MV-4-11 (cell line): Measurements from ENCODE around the gene ATP2C1.
"Not testable (repeated sequence)": the region's sequence is repeated elsewhere in the genome, so short reads cannot be mapped to it uniquely, and the experiment has no call there.

Experiments used
- DNase-seq: peaks from one replicate; lab custom pipeline; 2025; lab: John Stamatoyannopoulos, UW

Gene ATP2C1

DNA sequence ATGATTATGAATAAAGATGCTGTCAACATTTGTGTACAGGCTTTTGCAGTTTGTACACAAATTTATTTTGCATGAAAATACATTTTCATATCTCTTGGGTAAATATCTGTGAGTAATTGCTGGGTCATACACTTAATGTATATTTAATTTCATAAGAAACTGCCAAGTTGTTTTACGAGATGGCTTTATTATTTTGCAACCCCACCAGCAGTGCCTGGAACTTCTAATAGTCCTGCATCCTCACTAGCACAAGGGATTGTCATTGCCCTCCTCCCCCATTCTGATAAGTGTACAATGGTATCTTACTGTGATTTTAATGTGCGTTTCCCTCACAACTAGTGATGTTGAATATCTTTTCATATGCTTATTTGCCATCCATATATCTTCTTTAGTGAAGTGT lies 87.6 kb downstream of the ATP2C1 start:
- no peak for DNase-seq

DNA sequence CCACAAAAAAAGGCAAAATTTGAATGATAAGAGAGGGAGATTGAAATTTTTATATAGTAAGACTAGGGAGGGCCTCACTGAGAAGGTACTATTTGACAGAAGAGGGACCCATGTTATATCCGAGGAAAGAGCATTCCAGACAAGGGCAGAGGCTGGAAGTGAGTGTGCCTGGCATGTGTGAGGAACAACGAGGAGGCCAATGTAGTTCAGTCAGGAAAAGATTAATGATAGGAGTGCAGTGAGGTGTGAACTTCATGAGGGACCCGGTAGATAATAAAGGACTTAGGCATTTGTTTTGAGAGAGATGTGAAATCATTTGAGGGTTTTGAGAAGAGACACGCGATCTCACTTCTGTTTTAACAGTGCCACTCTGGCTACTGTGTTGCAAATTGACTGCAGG lies 96.4 kb downstream of the ATP2C1 start:
- DNase-seq = peak; percentile 49

DNA sequence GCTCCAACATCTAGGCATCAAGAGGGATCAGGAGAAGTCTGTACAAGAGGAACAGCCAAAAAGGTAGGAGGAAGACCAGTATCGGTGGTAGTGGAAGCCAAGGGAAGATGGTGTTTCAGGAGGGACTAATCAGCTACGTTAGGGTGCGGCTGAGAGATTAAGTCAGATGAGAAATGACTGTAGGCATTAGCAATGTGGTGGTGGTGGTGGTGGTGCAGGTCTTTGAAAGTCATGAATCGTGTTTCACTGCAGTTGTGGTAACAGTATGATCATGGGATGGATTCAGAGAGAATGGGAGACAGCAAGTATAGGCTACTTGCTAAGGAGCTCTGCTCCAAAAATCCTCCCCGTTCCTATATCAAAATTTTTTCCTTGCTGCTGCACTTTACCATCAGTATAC lies 97.2 kb downstream of the ATP2C1 start:
- DNase-seq = no peak

DNA sequence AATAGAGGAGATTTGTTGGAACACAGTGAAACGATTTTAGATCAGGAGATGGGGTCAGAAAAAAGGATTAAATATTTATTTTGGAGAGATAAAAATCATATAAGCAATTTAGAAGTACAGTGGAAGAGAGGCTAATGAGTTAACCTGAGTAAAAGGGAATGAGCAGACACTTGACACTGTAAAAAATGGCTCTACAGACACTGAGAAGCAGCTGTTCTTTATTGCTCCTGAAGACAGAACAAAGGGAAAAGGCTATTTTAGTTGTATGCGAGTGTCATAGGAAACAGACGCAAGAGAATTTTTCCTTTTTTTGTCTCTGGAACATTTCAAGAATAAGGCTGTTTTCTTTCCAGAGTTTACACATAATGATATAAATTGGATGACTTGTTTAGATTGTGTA lies 98.5 kb downstream of the ATP2C1 start:
- no peak for DNase-seq

DNA sequence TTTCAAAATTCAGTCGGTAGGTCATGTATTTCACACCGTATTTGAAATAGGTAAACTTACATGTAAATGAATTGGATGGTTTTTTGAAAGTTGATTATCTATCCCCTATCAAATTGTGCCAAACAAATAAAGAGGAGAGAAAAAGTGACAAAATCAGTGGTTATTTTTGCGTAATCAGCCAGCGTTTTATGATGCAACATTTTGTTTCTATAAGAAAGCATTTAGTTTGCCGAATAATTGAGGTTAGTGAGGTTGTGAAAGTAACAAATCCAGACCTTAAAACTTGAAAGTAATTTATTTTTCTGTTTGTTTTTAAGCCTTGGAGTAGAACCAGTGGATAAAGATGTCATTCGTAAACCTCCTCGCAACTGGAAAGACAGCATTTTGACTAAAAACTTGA lies 103.4 kb downstream of the ATP2C1 start:
- peak; percentile 76 for DNase-seq

DNA sequence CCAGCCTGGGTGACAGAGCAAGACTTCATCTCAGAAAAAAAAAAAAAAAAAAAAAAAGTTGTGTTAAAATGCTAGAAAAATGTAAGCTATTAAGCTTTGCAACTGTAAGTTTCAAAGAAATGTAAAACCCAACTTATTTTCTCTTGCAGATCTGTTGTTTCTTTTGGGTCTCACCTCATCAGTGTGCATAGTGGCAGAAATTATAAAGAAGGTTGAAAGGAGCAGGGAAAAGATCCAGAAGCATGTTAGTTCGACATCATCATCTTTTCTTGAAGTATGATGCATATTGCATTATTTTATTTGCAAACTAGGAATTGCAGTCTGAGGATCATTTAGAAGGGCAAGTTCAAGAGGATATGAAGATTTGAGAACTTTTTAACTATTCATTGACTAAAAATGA lies 107.2 kb downstream of the ATP2C1 start:
- DNase-seq = no peak

DNA sequence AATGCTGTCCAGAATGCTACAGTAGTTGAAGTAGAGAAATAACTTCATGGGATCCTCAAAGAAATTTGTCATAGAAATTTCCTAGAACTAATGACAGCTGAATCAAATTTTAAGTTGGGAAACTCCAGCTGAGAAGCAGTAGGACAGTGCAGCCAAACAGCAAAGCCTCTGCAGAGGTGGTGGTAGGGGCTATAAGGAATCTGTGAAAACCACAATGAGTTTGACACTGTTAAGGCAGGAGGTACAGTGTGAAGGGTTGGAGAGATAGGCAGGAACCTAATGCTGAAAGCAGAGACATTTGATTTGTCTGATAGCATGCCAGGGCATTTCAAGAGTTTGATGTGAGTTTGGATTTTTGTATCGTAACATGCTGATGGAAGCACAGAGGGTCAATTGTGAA lies 110.7 kb downstream of the ATP2C1 start:
- no peak for DNase-seq

DNA sequence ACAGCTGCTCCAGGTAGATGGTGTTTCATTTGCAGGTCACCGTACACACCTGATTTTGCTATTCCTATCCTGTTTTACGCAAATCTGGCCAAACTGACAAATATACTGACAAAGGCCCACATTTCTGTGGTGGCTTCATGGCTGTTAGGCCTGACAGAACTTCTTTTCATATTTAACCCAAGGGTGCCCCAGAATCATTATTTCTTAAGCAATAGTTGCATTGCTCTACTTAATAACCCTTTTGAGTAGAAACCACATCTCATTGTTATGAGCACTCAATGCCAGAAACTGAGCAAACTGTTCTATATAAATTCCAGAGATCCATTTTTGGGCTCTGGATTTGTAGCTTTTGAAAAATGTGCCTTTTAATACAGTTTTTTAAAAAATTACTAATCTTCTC lies 113.4 kb downstream of the ATP2C1 start:
- no peak for DNase-seq

DNA sequence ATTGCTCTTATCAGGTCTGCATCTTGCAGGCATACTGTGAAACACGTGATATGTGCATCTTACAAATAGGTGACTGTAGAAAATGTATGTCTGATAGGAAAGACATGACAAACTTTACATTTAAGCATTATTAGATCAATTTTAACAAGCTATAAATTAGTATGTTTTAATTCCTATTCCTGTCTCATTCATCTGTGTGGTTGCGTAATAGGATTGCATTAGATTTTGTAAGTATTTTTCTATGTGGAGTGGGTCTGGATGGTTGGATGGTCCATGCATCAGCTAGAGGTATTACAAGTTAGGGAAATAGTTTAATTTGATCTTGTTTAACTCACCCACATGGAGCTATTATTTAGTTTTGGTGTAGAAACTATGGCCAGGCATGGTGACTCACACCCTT lies 113.9 kb downstream of the ATP2C1 start:
- DNase-seq = no peak

DNA sequence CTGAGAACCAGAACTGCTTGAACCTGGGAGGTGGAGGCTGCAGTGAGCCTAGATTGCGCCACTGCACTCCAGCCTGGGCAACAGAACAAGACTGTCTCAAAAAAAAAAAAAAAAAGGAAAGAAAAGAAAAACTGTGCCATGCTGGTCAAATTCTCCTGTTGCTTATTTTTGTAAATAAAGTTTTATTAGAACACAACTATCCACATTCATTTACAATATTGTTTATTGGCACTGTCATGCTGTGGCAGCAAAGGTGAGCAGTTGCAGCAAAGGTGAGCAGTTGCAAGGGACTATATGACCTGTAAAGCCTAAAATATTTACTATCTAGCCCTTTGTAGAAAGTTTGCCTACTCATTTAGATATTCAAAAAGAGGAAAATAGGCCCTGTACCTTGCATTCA lies 114.4 kb downstream of the ATP2C1 start:
- DNase-seq = no peak

DNA sequence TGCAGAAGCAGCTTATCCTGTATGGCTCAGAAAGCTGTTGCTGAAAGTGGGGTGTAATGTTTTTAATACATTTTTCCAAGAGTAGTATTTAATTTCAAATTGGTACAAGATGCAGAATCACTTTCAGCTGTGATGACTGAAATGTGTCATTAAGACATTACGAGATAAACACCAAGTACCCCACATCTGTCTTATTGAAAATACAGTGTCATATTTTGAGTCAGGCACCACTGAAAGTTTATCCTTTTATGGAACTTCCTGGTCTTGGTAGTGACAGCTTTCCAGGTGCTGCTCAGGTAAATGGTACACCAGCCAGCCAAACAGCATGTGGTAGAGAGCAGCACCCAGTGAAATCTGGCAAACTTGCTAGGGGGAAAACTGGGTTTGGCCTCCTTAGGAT lies 115.8 kb downstream of the ATP2C1 start:
- DNase-seq = no peak

DNA sequence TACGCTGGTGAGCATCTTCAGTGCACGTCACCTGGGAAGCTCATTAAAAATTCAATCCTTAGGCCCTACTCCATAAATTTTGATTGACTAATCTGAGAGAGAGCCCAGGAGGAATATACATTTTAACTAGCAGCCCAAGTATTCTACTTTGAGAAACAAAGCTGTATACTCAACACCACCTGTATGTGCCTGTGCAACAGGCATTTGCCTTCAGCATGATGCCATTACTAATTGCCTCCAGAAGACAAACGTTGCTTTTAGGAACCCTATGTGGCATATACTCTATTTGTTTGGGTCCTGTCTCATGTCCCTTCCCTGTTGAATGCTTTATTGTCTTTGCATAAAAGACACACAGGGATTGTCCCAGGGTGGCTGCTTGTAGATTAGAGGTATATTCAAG lies 125.1 kb downstream of the ATP2C1 start:
- DNase-seq = no peak

DNA sequence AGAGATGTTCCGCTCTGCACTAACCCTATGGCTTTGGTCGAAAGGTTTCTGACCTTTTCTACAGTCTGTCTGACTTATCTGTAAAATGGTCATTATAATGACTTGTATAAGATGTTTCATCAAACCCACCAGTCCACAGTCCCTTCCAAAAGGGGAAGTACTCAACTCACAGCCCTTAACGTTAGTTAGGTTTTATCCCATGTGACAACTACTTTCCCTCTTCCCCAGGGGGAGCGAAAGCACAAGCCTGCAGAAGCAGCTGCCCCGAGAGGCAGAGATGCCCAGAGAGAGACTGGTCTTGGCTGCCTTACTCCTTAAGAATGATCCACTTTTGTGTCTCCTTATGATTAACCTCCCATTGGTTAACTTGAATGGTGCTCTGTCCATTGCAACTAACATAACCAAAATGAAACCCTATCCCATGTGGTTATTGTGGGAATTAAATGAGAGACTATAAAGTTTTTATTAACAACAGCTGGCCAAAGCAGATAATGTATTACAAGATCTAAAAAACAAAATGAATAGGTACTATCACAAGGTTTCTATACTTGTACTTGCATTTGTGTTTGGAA lies 126.3 kb downstream of the ATP2C1 start:
- DNase-seq = peak; percentile 92

DNA sequence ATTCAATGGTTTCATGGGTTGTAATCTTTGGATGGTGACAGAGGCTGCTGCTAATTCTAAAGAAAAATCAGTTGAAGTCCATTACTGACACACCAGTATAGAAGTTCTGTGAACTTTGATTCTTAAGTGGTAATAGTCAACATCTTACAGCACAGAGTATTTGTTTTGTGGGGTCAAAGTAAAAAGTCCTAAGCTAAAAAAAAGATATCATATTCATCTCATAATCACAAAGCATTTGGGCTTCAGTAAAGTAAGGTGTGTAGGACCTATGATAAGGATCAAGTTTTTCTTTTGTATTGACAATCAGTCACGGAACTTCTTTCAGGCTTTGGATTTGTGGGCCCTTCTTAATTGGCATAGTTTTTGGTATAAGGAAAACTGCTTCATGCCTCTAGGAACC lies 131.7 kb downstream of the ATP2C1 start:
- DNase-seq = no peak

DNA sequence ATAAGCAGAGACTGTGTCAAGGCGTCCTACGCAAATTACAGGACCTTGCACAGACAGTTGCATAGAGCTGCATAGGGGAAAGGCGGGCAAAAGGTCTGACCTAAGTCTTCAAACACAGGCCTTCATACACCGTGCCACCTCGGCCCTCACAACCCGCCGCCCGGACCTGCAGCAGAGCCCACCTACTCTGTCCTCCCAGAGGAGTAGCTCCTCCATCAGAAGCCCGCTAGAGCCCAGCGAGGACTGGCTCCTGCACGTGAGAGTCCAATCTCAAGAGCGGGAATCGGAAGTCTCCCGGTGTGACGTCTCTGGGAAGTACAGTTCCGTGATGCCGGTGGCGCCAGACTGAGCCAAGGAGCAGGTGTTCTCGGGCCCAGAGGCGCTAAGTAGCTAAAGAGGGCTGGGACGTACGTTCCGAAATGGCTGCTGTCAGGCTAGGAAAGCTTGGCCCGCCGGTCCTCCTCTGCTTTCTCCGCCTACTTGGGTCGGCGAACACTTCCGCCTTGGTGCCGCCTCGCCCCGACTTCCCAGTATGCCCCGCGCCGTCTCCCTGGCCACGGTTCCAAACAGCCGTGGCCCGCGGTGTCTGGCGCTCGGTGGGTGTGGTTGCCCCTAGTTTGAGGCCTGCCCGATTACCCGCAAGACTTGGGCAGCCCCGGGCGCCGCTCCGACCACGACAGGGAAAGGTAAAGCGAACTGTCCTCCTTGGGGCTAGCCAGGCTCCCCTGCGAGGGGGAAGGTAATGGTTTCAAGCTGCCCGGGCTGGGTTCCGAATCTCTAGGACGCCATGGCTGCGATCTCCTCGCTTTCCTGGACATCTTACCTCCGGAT lies 132.7 kb downstream of the ATP2C1 start, which contains the start of the genes ASTE1 and NEK11:
ASTE1 (minus strand) TSS at position 505 of the 831 bp plus-strand sequence. CDS start 1,519 bp downstream, outside the sequence.
NEK11 (plus strand) TSS at position 557 of the 831 bp plus-strand sequence. CDS start 2,832 bp downstream, outside the sequence.
- DNase-seq = peak; percentile 79

DNA sequence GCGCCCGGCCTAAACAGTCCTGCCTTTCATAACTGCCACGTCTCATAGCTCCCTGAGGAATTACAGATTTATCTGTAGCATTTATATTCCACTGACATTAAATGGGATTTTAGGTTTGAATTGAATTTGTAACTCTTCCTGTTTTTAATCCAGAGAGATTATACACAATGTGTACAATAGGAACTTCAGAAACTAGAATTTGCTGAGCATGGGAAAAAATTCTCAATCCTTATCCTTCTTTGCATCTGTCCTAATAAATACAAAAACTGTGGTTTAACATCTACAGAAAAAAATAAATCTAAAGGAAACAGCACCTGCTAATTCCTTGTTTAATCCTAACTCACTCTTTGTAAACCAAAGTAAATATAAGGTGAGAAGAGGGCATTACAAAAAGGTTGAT lies 135.0 kb downstream of the ATP2C1 start:
- DNase-seq = no peak

DNA sequence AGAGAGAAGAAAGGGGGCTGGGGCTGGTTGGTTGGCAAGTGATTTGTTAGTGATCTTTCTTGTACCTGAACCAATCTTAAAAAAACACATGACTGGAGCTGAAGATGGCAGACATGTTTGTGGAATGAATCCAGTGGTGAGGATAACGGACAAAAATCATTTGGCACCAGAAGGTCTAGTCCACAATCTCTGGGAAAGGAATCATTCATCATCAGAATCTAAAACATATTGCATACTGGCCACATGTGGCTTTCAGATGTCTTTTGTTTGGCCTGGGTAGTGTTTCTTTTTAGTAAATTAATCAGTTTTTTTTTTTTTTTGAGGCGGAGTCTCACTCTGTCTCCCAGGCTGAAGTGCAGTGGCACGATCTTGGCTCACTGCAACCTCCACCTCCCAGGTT lies 137.8 kb downstream of the ATP2C1 start:
- no peak for DNase-seq

DNA sequence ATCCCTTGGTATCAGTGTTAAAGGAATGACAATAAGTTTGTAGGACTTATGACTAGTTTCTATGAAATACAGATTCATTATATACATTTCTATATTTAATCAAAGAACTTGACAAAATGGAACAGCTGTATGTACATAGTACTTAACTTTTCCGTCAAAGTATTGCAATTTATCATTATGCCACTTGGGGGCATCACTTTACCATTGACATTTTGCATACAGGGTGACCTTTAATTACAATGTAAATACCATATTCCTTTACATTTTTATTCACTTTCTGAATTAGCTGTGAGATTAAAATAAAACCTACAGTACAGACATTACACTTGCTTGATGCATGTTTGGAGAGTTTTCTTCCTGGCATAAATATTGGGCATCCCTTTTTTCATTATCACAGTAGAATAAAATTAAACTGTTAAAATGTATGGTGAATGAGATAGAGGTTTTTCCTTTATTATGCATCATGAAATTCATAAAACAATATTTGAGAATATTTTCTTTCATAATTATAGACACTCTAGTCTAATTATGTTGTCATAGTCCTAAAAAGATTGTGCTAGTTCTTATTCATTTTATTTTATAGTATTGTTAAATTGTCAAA lies 139.7 kb downstream of the ATP2C1 start:
- peak; percentile 40 for DNase-seq

DNA sequence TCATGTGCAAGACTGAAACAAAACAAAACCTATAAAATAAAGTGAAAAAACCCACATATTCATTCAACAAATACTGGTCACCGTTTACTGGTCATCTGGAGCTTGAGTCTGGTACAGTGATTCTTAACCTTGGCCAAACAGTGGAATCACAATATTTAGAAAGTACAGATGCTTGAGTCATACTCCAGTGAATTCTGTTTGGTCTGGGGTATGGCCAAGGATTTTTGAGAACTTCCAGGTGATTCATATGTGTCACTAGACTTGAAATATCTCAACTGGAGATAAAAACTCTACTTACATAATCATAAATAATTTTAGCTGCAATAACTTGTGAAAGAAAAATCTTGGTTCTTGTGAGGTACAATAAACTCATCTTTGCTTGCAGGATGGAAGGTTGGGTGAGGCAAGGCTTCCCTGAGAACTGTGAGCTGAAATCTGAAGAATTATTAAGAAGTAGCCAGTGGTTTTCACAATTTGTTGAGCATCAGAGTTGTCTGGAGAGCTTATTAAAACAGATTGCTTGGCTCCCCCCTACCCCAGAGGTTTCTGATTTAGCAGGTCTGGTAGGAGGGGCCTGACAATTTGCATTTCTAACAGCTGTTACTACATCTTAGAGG lies 142.4 kb downstream of the ATP2C1 start:
- DNase-seq = no peak

DNA sequence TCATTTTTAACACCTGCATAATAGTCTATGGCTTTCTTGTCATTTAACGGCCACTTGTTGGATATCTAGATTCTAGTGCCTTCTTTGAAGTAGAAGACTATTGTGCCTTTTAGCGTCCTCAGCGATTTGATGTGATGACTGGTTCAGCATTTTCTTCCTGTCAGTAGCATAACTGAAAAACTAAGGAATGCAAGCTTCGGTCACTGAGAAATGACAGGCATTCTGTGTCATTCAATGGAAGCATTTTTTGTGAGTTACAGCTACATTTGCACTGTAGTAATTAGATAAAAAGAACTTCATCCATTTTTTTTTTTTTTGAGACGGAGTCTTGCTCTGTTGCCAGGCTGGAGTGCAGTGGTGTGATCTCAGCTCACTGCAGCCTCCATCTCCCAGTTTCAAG lies 143.1 kb downstream of the ATP2C1 start:
- DNase-seq = no peak

DNA sequence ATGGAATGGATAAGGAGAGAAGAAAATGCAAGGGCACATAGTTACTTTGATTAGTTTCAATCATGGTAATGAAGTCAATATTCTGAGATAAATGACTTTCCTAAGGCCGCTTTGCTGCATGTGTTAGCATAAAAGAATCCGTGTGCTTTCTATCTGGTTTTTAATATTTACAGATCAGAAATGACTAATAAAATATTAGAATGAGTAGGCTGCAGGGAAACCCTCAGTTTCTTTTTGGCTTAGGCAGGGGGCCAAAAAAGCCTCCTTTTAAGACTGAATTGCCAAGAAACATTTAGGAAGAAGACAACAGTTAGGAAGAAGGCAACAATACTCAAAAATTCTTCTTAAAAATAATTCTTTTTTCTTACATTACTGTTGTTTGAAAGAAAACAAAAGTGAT lies 144.4 kb downstream of the ATP2C1 start:
- DNase-seq = no peak

DNA sequence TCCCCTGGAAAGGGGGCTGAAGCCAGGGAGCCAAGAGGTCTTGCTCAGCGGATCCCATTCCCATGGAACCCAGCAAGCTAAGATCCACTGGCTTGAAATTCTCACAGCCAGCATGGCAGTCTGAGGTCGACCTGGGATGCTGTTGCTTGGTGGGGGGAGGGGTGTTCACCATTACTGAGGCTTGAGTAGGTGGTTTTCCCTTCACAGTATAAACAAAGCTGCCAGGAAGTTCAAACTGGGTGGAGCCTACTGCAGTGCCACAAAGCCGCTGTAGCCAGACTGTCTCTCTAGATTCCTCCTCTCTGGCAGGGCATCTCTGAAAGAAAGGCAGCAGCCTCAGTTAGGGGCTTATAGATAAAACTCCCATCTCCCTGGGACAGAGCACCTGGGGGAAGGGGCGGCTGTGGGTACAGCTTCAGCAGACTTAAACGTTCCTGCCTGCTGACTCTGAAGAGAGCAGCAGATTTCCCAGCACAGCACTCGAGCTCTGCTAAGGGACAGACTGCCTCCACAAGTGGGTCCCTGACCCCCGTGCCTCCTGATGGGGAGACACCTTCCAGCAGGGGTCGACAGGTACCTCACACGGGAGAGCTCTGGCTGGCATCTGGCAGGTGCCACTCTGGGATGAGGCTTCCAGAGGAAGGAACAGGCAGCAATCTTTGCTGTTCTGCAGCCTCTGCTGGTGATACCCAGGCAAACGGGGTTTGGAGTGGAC lies 148.5 kb downstream of the ATP2C1 start:
- DNase-seq = not testable (repeated sequence)
